Superior temporal gyrus (tissue), 1 donor: Measurements from ENCODE around the gene SCN9A.
"Not testable (repeated sequence)": the region's sequence is repeated elsewhere in the genome, so short reads cannot be mapped to it uniquely, and the experiment has no call there.

Experiments
- DNase-seq: peaks from one replicate; pipeline ENCODE4 v3.0.0-alpha.2; 2016; ENCODE audit errors: extremely low spot score

The SCN9A gene

DNA sequence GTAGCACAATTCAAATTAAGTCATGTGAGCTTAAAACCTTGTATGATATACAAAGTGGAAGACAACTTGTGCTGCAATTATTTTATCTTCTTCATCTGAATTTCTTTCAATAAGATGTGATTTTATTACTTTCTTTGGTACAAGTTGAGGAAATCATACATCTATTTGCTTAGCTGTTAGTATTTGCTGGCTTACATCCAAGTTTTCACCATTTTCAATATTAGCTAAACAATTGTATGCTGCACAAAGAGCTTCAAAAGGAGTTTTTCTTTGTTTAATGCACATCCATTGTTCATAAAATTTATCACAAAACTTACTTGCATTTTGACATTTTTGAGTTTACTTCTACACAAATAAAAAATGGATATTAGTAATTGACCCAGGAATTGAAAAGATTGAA is 40.9 kb downstream of the SCN9A start:
- DNase-seq, result no peak

DNA sequence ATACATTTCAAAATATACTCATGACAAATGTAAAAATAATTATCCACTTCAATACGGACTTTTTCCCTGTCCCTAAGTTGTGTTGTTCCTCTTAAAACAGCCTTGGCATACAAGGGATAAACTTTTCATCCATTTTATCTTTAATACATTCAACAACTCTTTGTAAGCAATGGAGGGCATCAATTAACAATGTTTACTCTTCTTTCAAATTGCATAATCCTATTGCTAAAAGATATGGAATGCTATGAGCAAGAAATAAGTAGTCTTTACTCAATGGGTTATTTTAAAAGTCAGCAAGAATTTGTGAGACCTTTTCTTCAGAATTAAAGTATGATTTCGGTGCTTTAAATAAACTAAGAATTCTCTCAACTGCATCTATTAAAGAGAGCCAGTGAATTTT is 41.9 kb downstream of the SCN9A start:
- no peak for DNase-seq

DNA sequence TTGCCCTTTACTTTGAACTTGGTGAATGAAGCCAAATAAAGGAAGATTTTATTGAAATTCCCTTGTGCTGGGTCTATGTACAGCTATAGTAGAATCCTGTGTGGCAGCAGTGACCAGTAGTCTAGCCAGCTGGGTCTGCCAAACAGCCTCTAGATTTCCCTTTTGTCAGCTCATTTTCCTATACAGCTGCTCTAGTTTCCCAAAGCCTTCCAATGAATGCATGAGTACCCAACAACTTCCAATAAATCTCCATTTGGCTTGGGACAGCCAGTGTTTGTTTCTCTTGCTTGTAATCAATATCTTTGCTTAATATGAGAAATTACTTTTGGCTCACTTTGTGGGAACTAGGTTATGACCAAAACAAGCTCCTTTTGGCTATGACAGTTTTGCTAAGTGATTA is 43.6 kb downstream of the SCN9A start:
- DNase-seq, result no peak

DNA sequence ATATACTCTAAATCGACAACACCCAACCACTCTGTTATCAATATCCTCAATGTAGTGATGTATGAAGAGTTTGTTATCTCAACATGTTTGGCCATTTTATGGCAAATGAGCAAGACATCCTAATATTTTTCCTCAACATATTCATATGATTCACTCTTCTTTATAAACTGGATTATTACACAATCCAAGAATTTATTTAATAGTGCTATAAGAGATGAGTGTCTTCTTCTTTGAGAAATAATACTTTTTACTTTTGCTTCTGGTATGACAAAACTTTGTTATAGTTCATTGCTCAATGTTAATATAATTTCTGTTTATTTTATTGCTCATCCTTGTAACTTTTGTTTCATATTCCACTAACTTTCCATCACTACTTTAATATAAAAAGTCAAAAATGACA is 44.3 kb downstream of the SCN9A start:
- DNase-seq, result no peak

DNA sequence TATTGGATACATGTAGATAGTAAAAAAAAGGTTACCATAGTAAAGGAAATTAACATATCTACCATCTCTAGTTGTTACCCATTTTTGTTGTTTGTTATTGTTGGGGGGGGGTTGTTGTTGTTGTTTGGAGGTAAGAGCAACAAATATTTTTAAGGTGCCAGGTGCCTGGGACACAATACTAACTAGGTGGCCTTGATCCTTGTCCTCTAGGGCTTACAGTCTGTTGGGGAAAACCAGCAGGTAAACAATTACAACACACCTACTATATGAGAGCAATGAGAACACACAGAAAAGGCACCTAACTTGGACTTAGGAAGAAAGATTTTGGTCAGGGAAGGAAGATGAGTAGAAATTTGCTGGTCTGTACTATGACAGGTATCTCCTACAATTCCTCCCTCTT is 46.3 kb downstream of the SCN9A start:
- no peak for DNase-seq

DNA sequence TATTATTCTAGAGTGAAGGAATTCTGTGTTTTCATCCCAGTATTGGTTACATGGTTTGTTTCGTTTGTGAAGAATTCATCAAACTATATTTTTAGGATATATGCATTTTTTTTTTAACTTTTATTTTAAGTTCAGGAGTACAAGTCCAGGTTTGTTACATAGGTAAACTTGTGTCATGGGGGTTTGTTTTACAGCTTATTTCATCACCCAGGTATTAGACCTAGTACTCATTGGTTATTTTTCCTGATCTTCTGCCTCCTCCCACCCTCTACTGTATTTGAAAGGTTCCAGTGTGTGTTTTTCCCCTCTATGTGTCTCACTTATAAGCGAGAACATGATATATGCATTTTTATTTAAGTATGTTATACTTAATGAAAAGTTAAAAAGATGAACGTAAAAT is 47.6 kb downstream of the SCN9A start:
- DNase-seq, result no peak

DNA sequence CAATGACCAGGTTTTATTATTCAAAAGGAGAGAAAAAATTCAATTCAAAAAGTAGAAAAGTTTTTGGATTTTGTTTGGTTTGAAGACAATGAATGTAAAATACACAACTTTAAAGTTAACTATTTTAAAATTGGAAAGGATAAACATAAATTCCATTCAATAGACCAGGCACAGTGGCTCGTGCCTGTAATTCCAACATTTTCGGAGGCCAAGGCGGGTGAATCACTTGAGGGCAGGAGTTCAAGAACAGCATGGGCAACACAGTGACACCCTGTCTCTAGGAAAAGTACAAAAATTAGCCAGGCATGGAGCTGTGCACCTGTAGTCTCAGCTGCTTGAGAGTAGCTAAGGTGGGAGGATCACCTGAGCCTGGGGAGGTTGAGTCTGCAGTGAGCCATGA is 54.7 kb downstream of the SCN9A start:
- DNase-seq, result no peak

DNA sequence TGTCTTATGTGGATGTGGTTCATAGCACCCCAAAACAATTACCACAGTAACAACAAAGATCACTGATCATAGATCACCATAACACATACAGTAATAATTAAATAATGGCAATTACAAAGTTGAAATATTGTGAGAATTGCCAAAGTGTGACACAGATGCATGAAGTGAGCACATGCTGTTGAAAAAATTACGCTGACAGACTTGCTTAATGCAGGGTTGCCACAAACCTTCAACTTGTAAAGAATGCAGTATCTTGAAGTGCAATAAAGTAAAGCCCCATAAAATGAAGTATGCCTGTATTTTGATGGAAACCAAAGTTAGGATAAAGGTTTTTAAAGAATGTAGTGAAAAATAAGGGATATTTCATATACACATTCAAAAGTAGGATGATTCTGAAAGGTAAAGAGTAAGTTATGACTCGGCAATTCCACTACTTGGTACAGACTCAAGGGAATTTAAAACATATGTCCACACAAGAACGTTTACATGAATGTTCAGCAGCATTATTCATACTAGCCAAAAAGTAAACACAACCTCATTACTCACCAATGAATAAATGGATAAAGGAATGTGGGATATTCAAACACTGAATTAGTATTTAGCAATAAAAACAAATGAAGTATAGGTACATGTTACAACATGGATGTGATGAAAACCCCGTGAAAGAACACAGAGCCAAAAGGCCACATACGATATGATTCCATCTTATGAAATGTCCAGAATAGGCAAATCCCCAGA is 61.6 kb downstream of the SCN9A start:
- no peak for DNase-seq

DNA sequence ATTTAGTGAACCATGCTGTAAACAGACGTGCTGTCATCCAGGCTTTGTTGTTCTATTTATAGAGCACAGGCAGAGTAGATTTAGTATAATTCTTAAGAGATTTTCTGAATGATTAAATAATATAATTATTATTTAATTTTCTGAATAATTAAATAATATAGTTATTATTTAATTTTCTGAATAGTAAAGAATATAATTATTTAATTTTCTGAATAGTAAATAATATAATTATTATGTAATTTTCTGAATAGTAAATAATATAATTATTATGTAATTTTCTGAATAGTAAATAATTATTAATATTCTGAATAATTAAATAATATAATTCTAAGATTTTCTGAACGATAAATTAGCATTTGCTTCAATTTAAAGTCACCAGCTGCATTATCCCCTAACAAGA is 62.9 kb downstream of the SCN9A start:
- not testable (repeated sequence) for DNase-seq

DNA sequence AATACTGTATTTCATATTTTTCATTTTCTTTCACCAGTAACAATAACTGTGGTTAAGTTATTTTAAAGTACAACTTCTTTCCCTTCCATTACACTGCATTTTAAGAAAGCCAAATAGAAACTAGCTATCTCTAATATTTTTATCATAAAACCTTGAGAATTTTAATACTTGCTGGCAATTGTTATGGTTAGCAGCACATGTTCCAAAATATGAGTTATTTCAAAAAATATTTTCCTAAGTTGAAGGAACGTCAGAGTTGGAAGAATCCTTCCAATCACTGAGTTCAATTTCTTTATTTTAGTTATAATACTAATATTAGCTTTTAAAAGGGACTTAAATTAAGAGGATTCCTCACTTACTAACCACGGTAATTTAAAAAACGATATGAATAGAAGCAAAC is 68.4 kb downstream of the SCN9A start:
- no peak for DNase-seq

DNA sequence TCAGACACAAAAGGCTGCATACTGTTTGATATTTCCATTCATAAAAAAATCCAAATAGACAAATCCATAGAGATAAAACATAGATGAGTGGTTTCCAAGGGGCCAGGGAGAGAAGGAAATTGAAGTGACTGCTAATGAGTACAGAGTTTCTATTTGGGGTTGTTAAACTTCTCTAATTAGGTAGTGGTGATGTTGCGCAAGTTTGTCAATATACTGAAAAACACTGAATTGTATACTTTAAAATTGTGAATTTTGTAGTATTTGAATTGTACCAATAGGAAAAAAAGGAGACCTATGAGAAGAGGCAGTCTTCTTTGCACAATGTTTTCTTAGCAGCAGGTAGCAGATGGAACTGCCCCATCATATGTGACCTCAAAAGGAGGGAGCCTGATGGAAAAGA is 71.1 kb downstream of the SCN9A start:
- DNase-seq, result no peak

DNA sequence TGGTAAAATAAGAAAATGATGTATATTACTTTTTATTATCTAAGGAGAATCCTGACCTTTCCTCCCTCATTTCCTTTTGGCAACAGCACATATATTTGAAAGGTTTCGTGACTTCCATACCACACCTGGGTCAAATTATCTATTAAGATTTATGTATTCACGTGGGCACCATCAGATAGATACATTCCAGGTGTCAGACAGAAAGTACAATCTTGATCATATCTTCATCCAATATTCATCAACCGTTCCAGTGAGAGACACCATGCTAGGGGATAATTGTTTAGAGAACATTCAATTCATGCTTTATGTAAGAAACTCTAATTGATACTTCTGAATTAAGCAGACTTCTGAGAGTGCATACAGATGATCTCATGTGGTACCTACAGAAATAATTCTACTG is 73.7 kb downstream of the SCN9A start:
- no peak for DNase-seq

DNA sequence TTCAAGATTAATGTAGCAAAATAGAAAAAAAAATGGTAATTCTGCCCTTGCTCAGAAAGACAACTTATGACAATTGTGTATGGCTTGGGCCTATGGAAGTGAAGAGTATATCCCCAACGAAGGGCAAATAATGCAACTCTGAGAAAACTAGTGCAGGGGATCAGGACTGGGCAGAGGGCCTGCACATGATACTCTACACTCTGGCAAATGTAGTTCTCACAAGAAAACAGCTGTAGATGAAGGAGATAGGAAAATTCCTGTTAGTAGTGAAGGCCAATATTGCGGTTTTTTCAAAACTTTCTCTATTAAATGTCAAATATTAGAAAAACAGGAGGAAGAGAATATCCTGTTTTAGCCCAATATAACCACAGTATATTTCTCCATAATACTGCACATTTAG is 77.8 kb downstream of the SCN9A start:
- no peak for DNase-seq

DNA sequence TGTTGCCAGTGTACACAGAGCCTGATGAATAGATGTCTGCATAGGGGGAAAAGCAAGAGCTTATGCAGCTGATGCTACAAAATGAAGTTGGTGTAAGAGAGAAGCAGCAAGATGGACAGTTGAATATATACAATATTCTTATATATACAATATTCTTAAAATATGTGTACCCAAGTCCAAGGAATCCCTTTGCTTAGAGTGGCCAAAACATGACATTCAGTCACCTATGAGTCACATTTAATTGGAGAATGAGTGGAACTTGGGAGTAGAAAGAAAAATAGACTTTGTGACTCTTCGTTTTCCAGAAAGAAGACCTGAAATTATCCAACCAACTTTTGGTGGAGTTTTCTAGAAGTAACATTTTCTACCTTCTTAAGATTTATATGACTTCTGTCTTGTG is 81.8 kb downstream of the SCN9A start:
- DNase-seq, result no peak

DNA sequence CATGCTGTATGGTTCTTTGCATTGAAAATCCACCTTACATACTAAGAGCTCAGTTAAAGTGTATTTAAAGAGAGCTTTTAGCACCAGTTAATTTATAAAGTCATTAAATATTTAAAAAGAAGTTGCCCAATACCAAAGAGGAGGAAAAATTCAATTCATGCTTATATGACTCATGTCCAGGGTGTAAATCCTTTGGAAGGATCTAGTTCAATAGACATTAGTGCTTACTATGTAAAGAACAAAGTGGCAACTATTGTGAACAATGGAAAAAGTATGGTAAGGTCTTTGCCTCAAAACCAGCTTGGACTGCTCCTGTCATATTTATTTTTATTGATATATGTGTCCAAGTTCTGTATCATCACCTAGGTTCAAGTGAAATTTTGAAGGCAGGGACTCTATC is 90.5 kb downstream of the SCN9A start:
- no peak for DNase-seq

DNA sequence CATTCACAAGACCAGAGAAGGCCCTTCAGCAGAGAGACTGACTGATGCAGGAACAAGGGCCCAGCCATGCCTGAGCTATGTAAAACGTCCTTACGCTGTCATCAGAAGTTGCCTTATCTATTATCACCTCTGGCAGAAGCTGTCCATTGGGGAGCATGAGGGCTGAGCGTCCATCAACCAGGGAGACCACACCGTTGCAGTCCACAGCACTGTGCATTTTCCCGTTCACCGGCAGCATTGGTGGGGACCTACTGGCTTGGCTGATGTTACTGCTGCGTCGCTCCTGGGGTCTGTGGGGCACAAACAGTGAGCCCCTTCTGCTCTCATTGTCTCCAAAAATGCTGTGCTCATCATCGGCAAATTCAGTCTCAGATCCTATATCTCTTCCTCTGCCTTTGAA is 91.4 kb downstream of the SCN9A start:
- DNase-seq, result no peak

DNA sequence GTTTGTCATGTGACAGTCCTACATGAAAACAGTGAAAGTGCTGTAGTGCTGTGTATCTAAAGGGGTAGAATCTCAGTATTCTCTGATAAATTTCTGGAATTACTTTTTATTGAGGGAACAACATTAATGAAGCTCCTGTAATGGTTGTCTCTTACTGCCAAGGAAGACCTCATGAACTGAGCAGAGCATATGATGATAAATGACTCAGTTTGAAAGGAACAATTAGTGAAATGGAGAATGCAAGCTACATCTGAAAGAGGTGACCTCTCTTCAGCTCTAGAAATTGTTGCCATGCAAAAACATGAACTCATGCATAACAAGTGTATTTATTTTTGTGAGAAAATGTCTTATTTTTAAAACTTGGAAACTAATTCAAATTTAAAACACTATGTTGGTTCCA is 93.6 kb downstream of the SCN9A start:
- DNase-seq, result no peak

DNA sequence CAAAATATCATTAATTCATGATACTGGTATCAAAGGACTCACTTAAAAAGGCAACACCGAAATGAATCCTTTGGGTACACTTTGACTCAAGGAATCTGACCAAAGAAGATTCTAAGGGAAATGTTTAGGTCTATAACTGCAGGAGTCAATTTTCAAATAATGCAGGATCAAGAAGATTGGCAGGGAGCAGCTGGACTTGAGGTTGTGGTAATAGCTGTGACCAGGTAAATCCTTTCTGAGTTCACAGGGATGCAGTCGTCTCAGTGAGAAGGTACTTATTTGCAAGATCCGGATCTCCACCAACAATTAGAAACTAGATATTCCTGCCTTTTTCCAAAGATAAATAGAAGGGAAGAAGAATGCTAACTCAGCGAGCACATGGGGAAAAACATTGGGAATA is 96.9 kb downstream of the SCN9A start:
- DNase-seq, result no peak

DNA sequence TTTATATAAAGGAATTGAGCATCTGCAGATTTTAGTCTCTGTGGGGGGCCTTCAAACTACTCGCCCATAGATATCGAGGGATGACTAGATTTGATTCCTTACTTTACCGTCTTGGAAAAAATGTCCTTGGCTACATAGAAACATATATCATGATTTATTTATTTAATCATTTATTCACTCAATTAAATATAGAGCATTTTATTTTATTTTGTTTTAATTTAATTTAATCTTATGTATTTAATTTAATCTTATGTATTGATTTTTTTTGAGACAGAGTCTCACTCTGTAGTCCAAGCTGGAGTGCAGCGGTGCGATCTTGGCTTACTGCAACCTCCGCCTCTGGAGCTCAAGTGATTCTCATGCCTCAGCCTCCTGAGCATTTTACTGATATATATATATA is 105.4 kb downstream of the SCN9A start:
- no peak for DNase-seq

DNA sequence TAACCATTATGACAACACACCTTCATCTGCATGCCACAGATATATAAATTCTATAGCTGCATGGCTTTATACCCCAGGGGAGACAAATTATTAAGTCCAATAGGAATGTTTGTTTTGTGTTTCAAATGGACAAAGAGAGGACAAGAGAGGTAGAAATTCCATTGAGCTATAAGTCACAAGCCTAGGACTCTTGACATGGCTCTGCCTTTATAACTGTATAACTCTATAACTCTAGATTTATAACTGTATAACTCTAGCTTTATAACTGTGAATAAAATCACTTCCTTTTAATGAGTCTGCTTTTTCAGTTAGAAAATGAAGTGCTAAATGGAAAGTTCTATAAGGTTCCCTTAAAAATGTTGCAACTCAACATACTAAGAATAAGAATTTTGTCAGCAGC is 106.4 kb downstream of the SCN9A start:
- DNase-seq, result no peak

DNA sequence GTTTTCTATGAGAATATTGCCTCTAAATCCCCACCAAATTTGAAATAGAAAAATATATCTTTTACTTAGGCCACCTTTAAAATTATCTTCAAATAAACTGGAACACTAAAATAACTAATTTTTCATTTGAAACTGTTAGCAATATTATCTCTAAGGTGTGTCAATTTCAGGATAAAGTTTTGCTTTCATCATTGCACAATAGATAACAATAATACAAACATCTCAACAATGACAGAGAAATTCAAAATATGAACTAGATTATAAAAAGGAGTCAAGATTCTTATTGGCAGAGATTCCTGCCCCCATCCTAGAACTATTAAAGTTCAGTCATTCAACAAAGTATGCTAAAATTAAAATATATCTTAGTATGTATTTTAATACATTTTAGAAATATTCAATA is 117.9 kb downstream of the SCN9A start:
- DNase-seq, result no peak

DNA sequence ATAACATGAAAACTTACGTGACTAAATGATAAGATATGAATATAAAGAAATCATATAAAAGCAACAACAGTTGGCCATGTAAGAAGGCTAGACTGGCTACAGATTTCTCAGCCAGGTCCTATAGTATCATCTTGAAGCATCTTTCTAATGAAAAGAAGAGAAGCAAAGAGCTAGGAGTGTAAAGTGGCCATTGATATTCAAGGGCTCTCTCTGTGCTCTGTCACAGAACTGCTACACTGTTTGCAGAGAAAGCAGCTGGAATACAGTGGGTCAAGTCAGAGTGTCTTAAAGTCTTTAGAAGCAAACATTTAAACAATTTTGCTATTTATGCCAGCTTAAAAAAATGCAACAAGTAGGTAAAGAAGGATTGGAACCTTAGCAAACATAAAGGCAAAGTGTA is 118.8 kb downstream of the SCN9A start:
- DNase-seq, result no peak

DNA sequence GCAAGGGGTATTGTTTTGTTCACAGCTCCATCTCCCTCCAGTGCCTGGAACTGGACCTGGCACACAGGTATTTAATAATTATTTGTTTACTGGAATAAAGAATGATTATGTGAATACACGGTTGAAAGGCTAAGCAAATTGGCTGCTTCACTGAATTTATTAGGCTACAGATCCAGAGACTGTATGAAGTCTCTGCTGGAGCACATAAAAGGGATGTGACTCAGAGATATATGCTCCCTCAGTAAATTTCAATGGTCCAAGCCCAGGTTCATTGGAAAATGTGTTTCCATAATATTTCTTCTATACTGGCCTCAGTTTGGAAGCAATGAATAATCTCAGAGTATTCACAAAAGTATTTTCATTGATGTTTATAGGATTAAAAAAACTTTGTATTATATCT is 126.4 kb downstream of the SCN9A start:
- DNase-seq, result no peak

DNA sequence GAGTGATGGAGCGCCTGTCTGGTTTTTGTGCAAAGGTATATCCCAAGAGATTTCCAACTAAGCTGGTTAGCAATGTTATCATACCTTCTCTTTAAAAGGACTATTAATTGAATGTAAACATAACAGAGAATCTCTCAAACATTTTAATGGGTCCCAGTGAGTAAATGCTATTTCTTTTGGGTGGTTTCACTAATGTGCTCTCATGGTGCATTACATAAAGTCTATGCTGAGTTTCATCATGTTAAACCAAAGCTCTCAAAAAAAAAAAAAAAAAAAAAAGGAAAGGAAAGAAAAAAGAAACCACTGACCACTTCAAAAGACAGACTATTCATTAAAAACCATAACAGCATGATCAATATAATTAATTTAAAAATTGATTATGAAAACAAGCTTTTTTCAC is 128.8 kb downstream of the SCN9A start:
- DNase-seq, result no peak
